HG03469 (cell line): ENCODE data around the gene MIR17HG.

Experiments used
- ATAC-seq: cut with Tn5 transposase; IDR thresholded peaks from one replicate; pipeline ENCODE4 v1.9.1; 2021; ENCODE audit warnings: mild to moderate bottlenecking, moderate library complexity, moderate number of reproducible peaks; ENCODE audit not compliant: unreplicated experiment

Gene MIR17HG

DNA sequence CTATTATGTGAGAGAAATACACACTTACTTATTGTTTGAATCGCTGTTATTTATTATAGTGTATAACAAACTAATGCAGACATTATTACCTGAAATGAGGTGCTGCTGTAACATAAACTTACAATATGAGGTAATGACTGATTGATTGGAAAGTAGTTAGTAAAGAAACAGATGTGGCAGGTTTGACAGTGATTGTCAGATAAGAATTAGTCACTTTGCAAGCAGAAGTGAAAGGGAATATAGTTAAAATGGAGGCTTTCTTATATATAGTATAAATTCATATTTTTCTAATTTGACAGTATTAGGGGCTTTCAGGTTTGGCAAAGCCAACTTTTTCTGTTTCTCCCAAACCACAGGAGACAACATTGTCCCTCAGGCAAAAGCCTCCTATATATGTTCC lies 20.6 kb downstream of the MIR17HG start:
- no peak for ATAC-seq

DNA sequence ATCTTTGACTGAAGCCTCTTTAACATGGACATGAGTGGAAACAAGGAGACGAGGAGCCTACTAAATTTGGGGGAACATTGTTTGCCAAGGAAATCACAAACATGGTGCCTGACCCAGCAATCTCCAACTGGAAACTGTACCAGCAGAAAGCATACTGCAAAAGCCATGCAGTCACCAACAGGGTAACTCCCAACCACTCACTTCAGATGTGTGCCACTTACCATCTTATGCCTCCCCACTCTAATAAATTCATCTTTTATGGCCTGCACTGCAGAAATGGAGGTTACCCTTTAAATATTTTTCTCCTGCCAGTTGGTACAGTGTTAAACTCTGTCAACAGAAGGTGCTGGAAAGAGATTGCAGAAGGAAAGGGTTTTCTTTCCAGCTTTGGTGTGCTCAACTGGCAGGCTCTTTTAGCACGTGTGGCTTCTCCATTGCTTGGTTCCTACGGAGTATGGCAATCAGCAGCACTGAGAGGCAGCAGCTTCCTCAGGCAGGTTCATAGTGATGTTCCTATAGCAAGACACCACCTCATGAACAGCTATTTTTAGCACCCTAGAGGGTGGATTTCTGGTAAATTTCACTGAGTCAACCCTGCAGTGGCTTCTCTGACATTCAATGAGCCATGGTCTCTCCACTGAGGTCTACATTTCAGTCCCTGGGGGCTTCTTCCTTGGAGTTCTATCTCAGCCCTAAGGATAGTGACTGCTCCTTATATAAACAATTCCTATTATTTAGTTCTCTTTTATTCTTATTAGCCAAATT lies 21.4 kb downstream of the MIR17HG start:
- ATAC-seq = no peak

DNA sequence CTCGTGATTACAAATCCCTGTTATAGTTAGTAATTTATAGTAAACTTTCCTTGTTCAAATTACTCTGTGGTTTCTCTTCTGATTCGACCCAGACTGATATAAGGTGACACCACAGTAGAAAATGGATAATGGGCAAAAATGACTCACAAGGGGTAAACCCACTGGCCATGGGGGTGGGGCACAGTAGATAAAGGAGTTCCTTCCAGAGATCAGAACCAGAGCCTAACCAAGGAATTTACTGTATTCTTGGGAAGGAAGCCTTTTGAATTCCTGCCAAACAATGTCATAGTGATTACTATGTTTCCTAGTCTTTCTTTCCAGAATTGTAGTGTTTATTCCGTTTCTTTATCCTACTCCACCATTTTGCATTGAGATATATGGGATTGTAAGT lies 21.9 kb downstream of the MIR17HG start:
- no peak for ATAC-seq

DNA sequence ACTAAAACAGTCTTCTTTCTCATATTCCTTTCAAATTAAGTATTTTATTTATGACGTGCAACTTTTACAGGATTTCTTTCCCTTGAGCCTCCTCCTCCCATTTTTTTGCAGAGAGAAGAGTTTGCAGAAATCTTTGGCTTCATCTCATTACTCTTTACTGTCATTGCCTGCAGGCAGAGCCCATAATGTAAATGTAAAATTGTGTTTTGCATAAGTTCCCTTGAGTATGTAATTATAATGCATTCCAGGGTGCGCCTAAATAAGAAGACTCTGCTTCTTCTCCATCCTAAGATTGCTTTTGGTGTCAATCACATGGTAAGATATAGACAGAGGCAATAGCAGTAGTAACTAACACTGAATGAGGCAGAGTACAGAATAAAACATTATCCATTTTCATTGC lies 23.0 kb downstream of the MIR17HG start:
- no peak for ATAC-seq

DNA sequence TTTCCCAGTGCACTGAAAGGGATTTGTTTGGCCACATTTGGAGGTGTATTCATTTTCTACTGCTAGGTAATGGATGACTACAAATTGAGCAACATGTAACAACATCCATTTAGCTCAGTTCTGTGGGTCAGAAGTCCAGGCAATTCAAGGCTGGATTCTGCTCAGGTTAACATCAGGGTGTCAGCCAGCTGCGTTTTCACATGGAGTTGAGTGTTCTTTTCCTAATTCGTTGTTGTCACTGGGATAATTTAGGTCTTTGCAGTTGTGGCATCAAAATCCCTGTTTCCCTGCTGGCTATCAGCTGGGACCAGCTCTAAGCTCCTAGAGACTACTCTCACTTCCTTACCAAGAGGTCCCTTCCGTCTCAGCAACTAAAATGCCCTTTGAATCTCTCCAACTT lies 25.4 kb downstream of the MIR17HG start:
- no peak for ATAC-seq

DNA sequence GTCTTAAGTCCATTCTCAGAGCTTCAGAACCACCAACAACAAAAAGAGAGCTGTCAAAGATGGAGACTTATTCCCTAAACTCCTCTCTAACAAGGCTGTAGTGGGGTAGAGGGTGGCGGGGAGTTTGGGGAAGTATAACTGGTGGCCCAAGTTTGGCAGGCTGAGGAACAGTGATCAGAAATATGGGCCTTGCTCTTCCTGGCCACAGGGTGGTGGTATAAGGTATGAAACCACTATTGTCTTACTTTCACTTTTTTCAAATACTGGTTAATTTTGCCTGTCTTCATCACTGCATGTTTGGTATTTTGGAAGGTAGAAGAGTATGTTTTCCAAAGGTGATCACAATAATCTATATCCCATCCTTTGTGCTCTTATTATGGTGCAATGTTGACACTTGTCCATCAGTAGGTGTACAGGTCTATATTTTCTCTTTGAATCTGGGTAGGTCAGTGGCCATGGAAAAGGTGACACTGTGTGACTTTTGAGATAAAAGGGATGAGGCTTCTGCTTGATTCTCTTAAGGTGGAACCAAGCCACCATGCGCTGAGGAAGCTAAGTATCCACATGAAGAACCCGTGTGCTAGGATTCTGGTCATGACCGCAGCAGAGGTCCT lies 27.7 kb downstream of the MIR17HG start:
- ATAC-seq = peak; percentile 96

DNA sequence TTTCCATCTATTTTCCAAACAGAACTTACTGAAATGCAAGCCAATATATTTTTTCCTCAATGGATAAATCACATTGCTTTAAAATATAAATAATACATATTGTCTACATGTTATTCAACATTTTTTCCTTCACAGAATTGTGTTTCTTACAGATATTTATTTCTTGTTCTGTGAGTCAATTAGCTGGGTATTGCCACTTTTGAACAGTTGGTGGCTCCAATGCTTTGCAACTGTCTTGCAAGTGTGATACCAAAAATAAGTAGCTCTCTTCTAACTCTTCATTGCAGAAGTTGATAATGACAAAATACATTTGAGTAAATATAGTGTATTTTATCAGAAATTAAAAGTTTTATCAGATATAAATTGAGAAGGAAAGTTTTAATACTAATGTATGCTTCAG lies 33.9 kb downstream of the MIR17HG start:
- ATAC-seq = no peak

DNA sequence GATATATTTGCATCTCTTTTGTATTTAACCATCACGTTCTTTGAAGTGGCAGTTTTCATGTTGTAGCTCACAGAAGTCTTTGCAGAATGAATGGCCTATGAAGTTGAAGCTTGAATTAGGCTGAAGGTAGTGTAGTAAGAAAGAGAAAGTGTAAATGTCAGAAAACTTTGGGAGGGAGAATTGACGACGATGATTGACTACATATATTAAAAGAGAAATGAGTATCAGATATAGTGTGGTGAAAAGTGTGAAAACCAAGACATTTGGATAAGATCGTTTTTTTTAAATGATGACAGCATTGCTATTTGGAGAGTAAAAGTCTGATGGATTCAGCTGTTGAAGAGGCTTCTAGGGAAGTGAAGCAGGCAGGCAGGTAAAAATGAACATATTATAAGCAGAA lies 36.3 kb downstream of the MIR17HG start:
- ATAC-seq = no peak

DNA sequence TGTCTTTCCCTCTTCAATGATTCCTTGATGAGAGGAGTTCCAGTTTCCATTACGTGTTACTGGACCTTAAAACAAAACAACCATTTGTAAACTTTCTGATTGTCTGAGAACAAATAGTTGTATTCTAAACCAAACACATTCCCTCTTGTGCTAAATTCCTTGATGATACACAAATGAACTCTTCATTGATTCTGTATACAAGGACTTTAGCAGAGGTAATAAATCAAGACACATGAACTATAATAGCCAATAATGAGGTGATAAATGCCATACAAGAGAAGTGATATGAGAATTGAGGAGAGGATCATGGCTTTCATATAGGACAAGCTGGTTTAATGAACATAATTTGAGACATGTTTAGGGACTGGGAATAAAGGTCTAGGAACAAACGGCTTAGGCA lies 37.4 kb downstream of the MIR17HG start:
- no peak for ATAC-seq

DNA sequence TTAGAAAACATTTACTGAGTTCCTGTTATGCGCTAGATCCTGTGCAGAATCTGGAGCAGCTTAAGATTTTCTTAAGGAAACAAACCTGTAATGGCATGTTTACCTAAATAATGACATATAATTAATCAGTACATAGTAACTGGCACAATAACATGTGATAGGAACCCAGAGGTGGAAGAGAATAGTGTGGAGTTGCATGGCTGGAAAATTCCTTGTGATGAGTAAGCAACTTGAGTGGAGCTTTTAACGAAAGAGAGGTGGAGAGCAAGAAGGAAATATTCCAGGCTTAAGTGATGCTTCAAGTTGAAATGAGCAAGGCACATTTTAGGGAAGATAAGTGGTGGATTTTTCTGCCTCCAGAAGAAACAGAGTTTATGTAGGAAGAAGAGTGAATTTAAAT lies 41.7 kb downstream of the MIR17HG start:
- ATAC-seq = no peak

DNA sequence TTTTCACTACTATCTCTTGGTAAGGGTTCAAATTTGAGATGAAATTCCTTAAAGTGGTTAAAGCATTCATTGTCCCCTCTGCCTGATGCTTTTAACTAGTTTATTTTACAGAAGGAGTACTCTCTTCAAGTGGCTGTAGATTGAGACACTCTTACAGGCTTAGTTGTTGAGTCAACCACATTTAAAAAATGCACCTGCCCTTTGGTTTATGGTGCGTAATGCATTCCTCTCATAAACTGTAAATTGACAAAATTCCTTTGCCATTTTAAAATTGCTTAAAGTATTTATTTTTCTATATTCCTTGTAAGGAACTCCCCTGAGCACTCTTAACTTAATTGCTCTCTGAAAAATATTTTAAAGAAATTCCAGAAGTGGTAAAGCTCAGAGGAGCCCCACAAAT lies 50.1 kb downstream of the MIR17HG start:
- no peak for ATAC-seq

DNA sequence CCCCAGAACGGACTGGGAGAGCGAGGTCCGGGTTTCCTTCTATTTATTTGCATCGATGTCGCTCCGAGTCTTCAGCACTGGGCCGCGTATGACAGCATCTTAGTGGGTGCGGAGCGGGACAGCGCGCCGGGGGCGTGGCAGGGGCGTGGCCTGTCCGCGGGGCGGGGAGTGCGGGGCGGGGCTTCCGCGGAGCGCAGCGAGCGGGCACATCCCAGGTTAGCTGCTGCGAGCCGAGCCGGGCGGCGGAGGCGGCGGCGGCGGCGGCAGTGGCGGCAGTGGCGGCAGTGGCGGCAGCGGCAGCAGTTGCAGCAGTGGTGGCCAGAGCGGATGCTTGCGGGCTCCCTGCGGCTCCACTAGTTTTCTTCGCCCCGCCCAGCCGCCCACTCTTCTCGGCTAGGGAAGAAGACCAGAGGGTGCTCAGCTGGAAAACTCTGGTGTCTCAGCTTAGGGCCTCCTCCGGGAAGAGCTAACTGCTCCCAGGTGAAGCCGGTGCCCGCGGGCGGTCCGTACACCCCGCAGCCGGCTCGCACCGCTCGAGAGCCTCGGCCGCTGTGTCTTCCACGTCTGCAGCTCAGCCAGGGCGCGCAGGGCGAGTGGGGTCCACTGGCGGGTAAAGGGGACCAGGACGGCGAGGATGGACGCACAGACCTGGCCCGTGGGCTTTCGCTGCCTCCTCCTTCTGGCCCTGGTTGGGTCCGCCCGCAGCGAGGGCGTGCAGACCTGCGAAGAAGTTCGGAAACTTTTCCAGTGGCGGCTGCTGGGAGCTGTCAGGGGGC lies 51.1 kb downstream of the MIR17HG start, which contains the start of gene GPC5:
Gene GPC5, plus strand, starts transcription at position 209 of the 776 bp plus-strand sequence.
- peak; percentile 95 for ATAC-seq

DNA sequence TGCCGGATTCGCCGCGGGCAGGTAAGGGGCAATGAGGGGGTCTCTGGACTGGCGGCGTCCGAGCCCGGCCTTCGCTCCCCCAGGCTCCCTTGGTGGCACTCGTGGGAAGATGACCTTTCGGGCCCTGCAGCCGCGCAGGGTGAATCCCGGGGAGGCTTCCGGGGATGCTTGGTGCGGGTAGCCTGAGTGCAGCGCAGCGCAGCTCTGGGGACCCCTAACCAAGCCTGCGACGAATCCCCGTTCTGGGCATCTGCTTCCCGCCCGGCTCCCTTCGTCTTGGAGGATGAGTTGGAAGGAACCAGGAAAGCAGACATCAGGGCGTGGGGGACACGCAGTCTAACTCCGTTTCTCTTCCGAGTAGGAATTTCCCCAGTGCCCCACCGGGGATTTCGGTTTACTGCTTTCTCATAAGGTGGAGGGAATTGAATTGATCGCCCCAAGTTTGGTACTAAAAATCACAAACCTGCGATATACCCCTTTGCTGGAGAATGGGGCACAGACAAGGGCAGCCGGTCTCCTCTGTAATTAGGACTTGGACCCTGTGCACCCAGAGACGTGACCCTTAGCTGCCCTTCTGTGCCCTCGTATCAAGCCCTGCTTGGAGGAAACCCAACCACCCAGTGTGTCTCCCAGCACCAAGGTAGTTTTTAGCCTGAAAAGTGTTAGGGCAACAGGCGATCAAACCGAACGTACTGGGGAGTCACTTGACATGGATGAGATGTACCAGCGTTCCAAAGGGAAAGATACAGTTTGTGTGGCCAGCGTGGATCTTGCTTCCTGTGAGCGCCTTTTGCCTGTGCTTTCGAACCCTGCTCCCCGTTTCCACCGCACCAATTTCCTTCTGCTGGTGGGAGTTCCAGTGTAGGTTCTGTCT lies 51.9 kb downstream of the MIR17HG start:
- no peak for ATAC-seq

DNA sequence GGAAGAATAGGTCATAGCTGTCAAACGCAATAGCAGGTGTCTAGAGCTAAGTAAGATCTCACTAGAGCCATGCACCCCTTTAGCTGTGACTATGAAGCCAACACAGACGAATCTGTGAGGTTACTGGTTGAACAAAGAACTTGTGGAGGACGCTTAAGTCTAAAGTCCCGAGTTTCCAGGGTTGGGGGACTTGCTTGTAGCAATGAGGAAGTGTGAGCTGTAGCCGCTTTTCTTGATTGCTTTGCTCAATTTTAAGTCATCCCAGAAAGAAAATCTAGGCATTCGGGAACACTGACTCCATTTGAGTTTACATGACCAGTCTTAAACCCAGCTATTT lies 52.5 kb downstream of the MIR17HG start:
- ATAC-seq = no peak

DNA sequence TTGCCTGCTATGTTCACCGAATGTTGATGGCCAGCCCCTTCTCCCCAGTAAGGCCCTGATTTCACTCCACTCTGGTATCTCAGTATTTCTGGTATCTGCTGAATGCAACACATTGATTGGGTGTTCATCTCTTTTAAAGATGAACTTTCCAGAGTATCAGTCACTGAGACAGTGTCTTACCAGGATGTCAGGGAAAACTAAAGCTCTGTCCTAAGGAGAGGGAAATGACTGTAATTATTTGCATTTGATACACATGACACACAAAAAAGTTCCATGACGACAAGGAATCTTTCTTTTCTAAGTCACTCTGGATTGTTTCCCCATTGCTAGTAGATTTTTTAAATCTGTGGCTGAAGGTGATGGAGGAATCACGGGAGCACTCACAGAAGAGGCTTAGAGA lies 53.2 kb downstream of the MIR17HG start:
- ATAC-seq = no peak

DNA sequence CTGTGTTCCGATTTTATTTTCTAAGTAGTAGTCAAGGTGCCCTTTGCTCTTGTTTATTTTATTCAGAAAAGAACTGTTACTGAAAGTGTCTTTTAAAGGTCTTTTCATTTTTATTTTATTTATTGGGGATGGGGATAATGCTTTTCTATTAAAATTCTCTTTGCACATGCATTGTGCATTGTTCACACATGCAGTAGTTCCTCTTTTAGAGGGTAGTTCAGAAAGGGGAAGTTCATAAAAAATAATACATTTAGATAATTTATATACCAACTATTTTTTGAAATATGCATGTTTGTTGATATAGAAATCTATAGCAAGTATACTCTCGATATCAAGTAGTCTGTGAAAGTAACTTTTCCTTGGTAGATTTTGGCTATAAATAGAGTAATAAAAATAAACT lies 54.4 kb downstream of the MIR17HG start:
- no peak for ATAC-seq
